ENCODE results near the gene WFDC5. TPM values are rescaled to one million over a fixed set of nuclear protein-coding genes. Genes with fewer than 3 reads are reported as not detected.
"Not testable (repeated sequence)": the region's sequence is repeated elsewhere in the genome, so short reads cannot be mapped to it uniquely, and the experiment has no call there.

Gene WFDC5
- total RNA-seq, 1 donor from 2014 or later: not detected

GRCh38 chr20:45140836-45141235, 25.9 kb upstream of the WFDC5 start:
- H3K4me1 Mint-ChIP-seq (ENCODE audit: unreplicated experiment): no peaks in the 10 kb centered on the region
- no peak overlapping the region for H3K4me3 Mint-ChIP-seq (ENCODE audit: unreplicated experiment)
- H3K27ac Mint-ChIP-seq (ENCODE audit: unreplicated experiment): no peak overlapping the region
- H3K36me3 Mint-ChIP-seq (ENCODE audit: low read depth, unreplicated experiment): no peaks in the 10 kb centered on the region
- TF ChIP-seq, protein P1, sequence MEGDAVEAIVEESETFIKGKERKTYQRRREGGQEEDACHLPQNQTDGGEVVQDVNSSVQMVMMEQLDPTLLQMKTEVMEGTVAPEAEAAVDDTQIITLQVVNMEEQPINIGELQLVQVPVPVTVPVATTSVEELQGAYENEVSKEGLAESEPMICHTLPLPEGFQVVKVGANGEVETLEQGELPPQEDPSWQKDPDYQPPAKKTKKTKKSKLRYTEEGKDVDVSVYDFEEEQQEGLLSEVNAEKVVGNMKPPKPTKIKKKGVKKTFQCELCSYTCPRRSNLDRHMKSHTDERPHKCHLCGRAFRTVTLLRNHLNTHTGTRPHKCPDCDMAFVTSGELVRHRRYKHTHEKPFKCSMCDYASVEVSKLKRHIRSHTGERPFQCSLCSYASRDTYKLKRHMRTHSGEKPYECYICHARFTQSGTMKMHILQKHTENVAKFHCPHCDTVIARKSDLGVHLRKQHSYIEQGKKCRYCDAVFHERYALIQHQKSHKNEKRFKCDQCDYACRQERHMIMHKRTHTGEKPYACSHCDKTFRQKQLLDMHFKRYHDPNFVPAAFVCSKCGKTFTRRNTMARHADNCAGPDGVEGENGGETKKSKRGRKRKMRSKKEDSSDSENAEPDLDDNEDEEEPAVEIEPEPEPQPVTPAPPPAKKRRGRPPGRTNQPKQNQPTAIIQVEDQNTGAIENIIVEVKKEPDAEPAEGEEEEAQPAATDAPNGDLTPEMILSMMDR (IDR thresholded peaks at IDR 0.05; ENCODE audit: unreplicated experiment): no peak
- no peaks in the 10 kb centered on the region for H3K9me3 Mint-ChIP-seq (ENCODE audit: unreplicated experiment)
- DNase-seq (ENCODE audit: low spot score): no peak
- no peaks in the 10 kb centered on the region for H3K27me3 Mint-ChIP-seq (ENCODE audit: unreplicated experiment)

GRCh38 chr20:45139733-45140375, 24.9 kb upstream of the WFDC5 start:
- not testable (repeated sequence) for H3K27ac Mint-ChIP-seq (ENCODE audit: unreplicated experiment); H3K27me3 Mint-ChIP-seq (ENCODE audit: unreplicated experiment); H3K9me3 Mint-ChIP-seq (ENCODE audit: unreplicated experiment); H3K4me1 Mint-ChIP-seq (ENCODE audit: unreplicated experiment); H3K36me3 Mint-ChIP-seq (ENCODE audit: low read depth, unreplicated experiment); DNase-seq (ENCODE audit: low spot score); H3K4me3 Mint-ChIP-seq (ENCODE audit: unreplicated experiment)

GRCh38 chr20:45138561-45139300, 23.8 kb upstream of the WFDC5 start:
- no peaks in the 10 kb centered on the region for H3K36me3 Mint-ChIP-seq (ENCODE audit: low read depth, unreplicated experiment)

GRCh38 chr20:45136911-45137310, 21.9 kb upstream of the WFDC5 start:
- no peak for DNase-seq (ENCODE audit: low spot score)
- Mint-ChIP-seq H3K9me3 (ENCODE audit: unreplicated experiment) (no peaks in the 10 kb centered on the region), H3K27ac (ENCODE audit: unreplicated experiment) (no peak overlapping the region), H3K4me1 (ENCODE audit: unreplicated experiment) (no peaks in the 10 kb centered on the region), H3K36me3 (ENCODE audit: low read depth, unreplicated experiment) (no peaks in the 10 kb centered on the region), H3K4me3 (ENCODE audit: unreplicated experiment) (no peak overlapping the region), H3K27me3 (ENCODE audit: unreplicated experiment) (no peaks in the 10 kb centered on the region)
- TF ChIP-seq, protein P1 (IDR thresholded peaks at IDR 0.05; ENCODE audit: unreplicated experiment): no peak

More at GRCh38 chr20:45138561-45139300, 23.8 kb upstream of the WFDC5 start:
- Mint-ChIP-seq H3K27ac (ENCODE audit: unreplicated experiment) (no peak overlapping the region), H3K27me3 (ENCODE audit: unreplicated experiment) (no peaks in the 10 kb centered on the region), H3K9me3 (ENCODE audit: unreplicated experiment) (no peaks in the 10 kb centered on the region), H3K4me3 (ENCODE audit: unreplicated experiment) (no peak overlapping the region), H3K4me1 (ENCODE audit: unreplicated experiment) (no peaks in the 10 kb centered on the region)
- TF ChIP-seq, protein P1 (IDR thresholded peaks at IDR 0.05; ENCODE audit: unreplicated experiment): peak; percentile 91
- peak; percentile 70 for DNase-seq (ENCODE audit: low spot score)

- Mint-ChIP-seq H3K27ac (ENCODE audit: unreplicated experiment) (no peak overlapping the region), H3K4me3 (ENCODE audit: unreplicated experiment) (no peak overlapping the region), H3K27me3 (ENCODE audit: unreplicated experiment) (no peaks in the 10 kb centered on the region), H3K9me3 (ENCODE audit: unreplicated experiment) (no peaks in the 10 kb centered on the region), H3K4me1 (ENCODE audit: unreplicated experiment) (no peaks in the 10 kb centered on the region), H3K36me3 (ENCODE audit: low read depth, unreplicated experiment) (no peaks in the 10 kb centered on the region)
- TF ChIP-seq, protein P1 (IDR thresholded peaks at IDR 0.05; ENCODE audit: unreplicated experiment): no peak
- no peak for DNase-seq (ENCODE audit: low spot score)
Measured at GRCh38 chr20:45128099-45128498, 13.1 kb upstream of the WFDC5 start.
